Breast epithelium (tissue), 3 donors: ENCODE data around the gene RAP2A.

ENCODE experiments used
- POLR2A ChIP-seq: fragments of 450-650 bp; IDR thresholded peaks from one replicate; pipeline ENCODE4 v1.6.1; 2016; ENCODE audit warnings: antibody characterized with exemption, mild to moderate bottlenecking, moderate library complexity
- POLR2AphosphoS5 ChIP-seq, 3 donors: sonication (generic); formaldehyde crosslinking; IDR thresholded peaks; one replicate each; pipeline ENCODE4 v1.6.1; 2017; ENCODE audit warnings: antibody characterized with exemption in 3 of 3
- TF ChIP-seq, protein P1 (sequence below), 3 donors: fragments of 450-650 bp; IDR thresholded peaks; one replicate each; pipeline ENCODE4 v1.5.1; 2016 to 2017; ENCODE audit warnings: antibody characterized with exemption in 3 of 3, mild to moderate bottlenecking in 3 of 3, moderate library complexity in 3 of 3

- TF ChIP-seq, protein P1, sequence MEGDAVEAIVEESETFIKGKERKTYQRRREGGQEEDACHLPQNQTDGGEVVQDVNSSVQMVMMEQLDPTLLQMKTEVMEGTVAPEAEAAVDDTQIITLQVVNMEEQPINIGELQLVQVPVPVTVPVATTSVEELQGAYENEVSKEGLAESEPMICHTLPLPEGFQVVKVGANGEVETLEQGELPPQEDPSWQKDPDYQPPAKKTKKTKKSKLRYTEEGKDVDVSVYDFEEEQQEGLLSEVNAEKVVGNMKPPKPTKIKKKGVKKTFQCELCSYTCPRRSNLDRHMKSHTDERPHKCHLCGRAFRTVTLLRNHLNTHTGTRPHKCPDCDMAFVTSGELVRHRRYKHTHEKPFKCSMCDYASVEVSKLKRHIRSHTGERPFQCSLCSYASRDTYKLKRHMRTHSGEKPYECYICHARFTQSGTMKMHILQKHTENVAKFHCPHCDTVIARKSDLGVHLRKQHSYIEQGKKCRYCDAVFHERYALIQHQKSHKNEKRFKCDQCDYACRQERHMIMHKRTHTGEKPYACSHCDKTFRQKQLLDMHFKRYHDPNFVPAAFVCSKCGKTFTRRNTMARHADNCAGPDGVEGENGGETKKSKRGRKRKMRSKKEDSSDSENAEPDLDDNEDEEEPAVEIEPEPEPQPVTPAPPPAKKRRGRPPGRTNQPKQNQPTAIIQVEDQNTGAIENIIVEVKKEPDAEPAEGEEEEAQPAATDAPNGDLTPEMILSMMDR (IDR thresholded peaks at IDR 0.05): no peak
- no peak for TF ChIP-seq POLR2AphosphoS5 (IDR thresholded peaks at IDR 0.05)
- no peak for TF ChIP-seq POLR2A
These were observed 30.6 kb downstream of the RAP2A start for GRCh38 chr13:97464561-97464960.
